ENCODE measurements around the gene PEAK1.

GRCh38 chr15:77396692-77397091 is 23.2 kb downstream of the PEAK1 start:
- no peak for TF ChIP-seq POLR2A (IDR thresholded peaks at IDR 0.05)
- no peak for TF ChIP-seq CTCF (IDR thresholded peaks at IDR 0.05)
- TF ChIP-seq EP300 (IDR thresholded peaks at IDR 0.05): no peak
